Measurements from ENCODE around the gene DCTN4. TPM values are rescaled to one million over a fixed set of nuclear protein-coding genes. Genes with fewer than 3 reads are reported as not detected.

Gene DCTN4
- total and polyA plus RNA-seq, 9 of the 15 experiments (the other 6 are each of a cell fraction or from before 2014, with no cell fraction given), result 20.4 to 64.9 (median 49.9) TPM

DNA sequence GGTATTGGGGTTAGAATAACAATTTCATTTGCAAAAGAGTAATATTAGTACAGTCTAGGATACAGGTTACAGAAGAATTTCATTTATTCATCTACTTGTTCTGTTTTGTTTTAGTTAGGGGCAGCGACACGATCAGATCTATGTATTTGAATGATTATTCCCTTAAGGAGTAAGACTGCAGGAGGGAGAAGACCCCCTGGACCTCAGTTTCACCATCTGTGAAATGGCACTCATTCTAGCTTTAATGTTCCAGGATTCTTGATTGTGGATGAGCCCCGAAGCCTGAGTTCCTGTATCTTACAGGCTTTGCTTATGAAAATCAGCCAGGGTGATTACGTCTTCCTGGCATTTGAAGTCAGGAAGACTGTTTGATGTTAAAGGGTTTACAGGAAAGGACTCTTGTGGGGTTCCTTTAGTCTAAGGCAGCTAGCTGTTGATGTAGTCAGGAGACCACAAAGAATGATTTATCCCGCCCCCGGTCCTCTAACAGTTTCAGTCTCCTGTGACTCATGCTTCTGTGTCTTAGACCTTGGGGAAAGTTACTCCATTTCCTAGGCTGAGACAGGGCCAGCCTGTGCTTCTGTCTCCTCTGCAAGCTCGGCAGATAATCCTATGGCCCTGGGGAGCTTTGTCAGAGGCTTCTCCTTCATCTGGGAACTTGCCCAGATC lies 31.3 kb upstream of the DCTN4 start:
- Histone ChIP-seq H3K9ac (ENCODE audit: insufficient read depth in 1 of 2, low read depth in 2 of 2, low read length in 2 of 2) (no peak overlapping the region; a peak in 1 of 4 replicates), H3K4me3 (no peak overlapping the region), H3K27ac (ENCODE audit: extremely low read depth, low read depth, low read length) (no peak overlapping the region; the same call in 2 of the 3 replicates), H3K79me2 (ENCODE audit: control insufficient read depth, insufficient read depth, low read length) (no peaks in the 10 kb centered on the region), H3K4me1 (replicated peaks in 1 of 2; ENCODE audit: control insufficient read depth in 2 of 2, insufficient read depth in 2 of 2, low read length in 2 of 2) (peaks cover 0 to 3% of the 10 kb centered on the region in 2 experiments; a peak in 2 of 5 replicates), H3K36me3 (ENCODE audit: control insufficient read depth, insufficient read depth, low read length) (no peaks in the 10 kb centered on the region), H4K20me1 (replicated peaks; ENCODE audit: control insufficient read depth, insufficient read depth, low read length) (no peaks in the 10 kb centered on the region), H3K4me2 (ENCODE audit: insufficient read depth, low read length) (no peak overlapping the region), H3K9me3 (replicated peaks; ENCODE audit: control insufficient read depth, insufficient read depth, low read depth, low read length) (no peaks in the 10 kb centered on the region), H2AFZ (ENCODE audit: low read depth, low read length) (no peak overlapping the region), H3K9me1 (ENCODE audit: control insufficient read depth, insufficient read depth, low read length) (no peaks in the 10 kb centered on the region), H3K27me3 (ENCODE audit: control insufficient read depth in 2 of 2, insufficient read depth in 2 of 2, low read length in 2 of 2) (no peaks in the 10 kb centered on the region)
- CTCF ChIA-PET (ENCODE audit: low intra/inter-chr PET ratio), result interaction anchor here (0.5 kb wide), 1 partner anchor 98 kb away, joined by 4 read pairs; no protein-coding TSS in a partner anchor
- BruUV-seq (replicated peaks), result no TSS peak
- ATAC-seq (peak; percentile 88), FAIRE-seq (peak; percentile 80), DNase-seq (ENCODE audit: extremely low read depth in 1 of 4, low spot score in 3 of 4) (peak in 2 of 4 experiments; percentile 48 to 67)
- intact Hi-C loops (cut with micrococcal nuclease) (no loop called here), in situ Hi-C loops (cut with MboI) (no loop called here)
- POLR2A ChIA-PET, result interaction anchor here (0.5 to 1.6 kb wide), 5 partner anchors 9 to 448 kb away, joined by 3 to 6 read pairs (median 5); partner anchors contain the start of gene SMIM3
- WGBS (ENCODE audit: insufficient coverage, low coverage, missing lambda C conversion rate), result 23% methylated on average over 7 of the region's 7 CpGs
- TF ChIP-seq L3MBTL2 (IDR thresholded peaks at IDR 0.05) (no peak), RFX7 (CRISPR knock-in tag; IDR thresholded peaks at IDR 0.05) (no peak), RAD51 (IDR thresholded peaks at IDR 0.05; ENCODE audit: borderline replicate concordance, low read depth) (no peak), SMARCA5 (IDR thresholded peaks at IDR 0.05) (peak; percentile 75; the same call in 1 of the 2 replicates), CBX3 (IDR thresholded peaks at IDR 0.05; ENCODE audit: borderline replicate concordance in 1 of 2, low read length in 2 of 2) (no peak), CREBBP (IDR thresholded peaks at IDR 0.05; ENCODE audit: low read depth, low read length) (no peak), NEUROD1 (IDR thresholded peaks at IDR 0.05; ENCODE audit: borderline replicate concordance, low read depth, low read length, partially characterized antibody) (no peak), BCOR (IDR thresholded peaks at IDR 0.05) (peak; percentile 62; the same call in 1 of the 2 replicates), FOXA1 (IDR thresholded peaks at IDR 0.05; ENCODE audit: borderline replicate concordance) (no peak)
- TF ChIP-seq, protein P1, sequence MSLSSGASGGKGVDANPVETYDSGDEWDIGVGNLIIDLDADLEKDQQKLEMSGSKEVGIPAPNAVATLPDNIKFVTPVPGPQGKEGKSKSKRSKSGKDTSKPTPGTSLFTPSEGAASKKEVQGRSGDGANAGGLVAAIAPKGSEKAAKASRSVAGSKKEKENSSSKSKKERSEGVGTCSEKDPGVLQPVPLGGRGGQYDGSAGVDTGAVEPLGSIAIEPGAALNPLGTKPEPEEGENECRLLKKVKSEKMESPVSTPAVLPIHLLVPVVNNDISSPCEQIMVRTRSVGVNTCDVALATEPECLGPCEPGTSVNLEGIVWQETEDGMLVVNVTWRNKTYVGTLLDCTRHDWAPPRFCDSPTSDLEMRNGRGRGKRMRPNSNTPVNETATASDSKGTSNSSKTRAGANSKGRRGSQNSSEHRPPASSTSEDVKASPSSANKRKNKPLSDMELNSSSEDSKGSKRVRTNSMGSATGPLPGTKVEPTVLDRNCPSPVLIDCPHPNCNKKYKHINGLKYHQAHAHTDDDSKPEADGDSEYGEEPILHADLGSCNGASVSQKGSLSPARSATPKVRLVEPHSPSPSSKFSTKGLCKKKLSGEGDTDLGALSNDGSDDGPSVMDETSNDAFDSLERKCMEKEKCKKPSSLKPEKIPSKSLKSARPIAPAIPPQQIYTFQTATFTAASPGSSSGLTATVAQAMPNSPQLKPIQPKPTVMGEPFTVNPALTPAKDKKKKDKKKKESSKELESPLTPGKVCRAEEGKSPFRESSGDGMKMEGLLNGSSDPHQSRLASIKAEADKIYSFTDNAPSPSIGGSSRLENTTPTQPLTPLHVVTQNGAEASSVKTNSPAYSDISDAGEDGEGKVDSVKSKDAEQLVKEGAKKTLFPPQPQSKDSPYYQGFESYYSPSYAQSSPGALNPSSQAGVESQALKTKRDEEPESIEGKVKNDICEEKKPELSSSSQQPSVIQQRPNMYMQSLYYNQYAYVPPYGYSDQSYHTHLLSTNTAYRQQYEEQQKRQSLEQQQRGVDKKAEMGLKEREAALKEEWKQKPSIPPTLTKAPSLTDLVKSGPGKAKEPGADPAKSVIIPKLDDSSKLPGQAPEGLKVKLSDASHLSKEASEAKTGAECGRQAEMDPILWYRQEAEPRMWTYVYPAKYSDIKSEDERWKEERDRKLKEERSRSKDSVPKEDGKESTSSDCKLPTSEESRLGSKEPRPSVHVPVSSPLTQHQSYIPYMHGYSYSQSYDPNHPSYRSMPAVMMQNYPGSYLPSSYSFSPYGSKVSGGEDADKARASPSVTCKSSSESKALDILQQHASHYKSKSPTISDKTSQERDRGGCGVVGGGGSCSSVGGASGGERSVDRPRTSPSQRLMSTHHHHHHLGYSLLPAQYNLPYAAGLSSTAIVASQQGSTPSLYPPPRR (CRISPR knock-in tag; IDR thresholded peaks at IDR 0.05; ENCODE audit: borderline replicate concordance), result no peak
- TF ChIP-seq, protein P2, sequence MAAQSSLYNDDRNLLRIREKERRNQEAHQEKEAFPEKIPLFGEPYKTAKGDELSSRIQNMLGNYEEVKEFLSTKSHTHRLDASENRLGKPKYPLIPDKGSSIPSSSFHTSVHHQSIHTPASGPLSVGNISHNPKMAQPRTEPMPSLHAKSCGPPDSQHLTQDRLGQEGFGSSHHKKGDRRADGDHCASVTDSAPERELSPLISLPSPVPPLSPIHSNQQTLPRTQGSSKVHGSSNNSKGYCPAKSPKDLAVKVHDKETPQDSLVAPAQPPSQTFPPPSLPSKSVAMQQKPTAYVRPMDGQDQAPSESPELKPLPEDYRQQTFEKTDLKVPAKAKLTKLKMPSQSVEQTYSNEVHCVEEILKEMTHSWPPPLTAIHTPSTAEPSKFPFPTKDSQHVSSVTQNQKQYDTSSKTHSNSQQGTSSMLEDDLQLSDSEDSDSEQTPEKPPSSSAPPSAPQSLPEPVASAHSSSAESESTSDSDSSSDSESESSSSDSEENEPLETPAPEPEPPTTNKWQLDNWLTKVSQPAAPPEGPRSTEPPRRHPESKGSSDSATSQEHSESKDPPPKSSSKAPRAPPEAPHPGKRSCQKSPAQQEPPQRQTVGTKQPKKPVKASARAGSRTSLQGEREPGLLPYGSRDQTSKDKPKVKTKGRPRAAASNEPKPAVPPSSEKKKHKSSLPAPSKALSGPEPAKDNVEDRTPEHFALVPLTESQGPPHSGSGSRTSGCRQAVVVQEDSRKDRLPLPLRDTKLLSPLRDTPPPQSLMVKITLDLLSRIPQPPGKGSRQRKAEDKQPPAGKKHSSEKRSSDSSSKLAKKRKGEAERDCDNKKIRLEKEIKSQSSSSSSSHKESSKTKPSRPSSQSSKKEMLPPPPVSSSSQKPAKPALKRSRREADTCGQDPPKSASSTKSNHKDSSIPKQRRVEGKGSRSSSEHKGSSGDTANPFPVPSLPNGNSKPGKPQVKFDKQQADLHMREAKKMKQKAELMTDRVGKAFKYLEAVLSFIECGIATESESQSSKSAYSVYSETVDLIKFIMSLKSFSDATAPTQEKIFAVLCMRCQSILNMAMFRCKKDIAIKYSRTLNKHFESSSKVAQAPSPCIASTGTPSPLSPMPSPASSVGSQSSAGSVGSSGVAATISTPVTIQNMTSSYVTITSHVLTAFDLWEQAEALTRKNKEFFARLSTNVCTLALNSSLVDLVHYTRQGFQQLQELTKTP (IDR thresholded peaks at IDR 0.05; ENCODE audit: low read depth in 1 of 2, partially characterized antibody in 2 of 2), result no peak
